A549 treated with Mapracorat at 1 μM for 4 hours (cell line): ENCODE measurements around the gene SLC66A2. TPM values are rescaled to one million over a fixed set of nuclear protein-coding genes. Genes with fewer than 3 reads are reported as not detected.

Source experiments
- total RNA-seq: library from RNA; stranded (reverse); fragments of 200-300 nt; extraction: Qiagen RNA extraction; gene quantifications from 5 replicates; pipeline ENCODE4 v1.2.3, GENCODE V29; 2022

Gene SLC66A2
- 10.8 to 20.5 TPM (median 18.8 TPM) in 5 replicates for total RNA-seq

GRCh38 chr18:79951545-79952455 is at the start of gene SLC66A2:
Gene SLC66A2, minus strand, starts transcription at chr18:79951653. Its CDS starts 727 bp downstream, at chr18:79950926.

GRCh38 chr18:79988451-79989194 is 37.2 kb upstream of the SLC66A2 start, which contains the start of gene TXNL4A:
Gene TXNL4A, minus strand, starts transcription at chr18:79988563. Its CDS starts 171 bp downstream, at chr18:79988392.

GRCh38 chr18:79964330-79965118 is 13.1 kb upstream of the SLC66A2 start, which contains the start of gene HSBP1L1:
Gene HSBP1L1, plus strand, starts transcription at chr18:79964643. Its CDS starts 93 bp downstream, at chr18:79964736.

Other genes starting within 250 kb of the SLC66A2 start
- not detected in 5 replicates for gene KCNG2, start 153.7 kb downstream of the SLC66A2 start, total RNA-seq
- gene HSBP1L1, start 13.0 kb upstream of the SLC66A2 start, total RNA-seq: 10.6 to 14.8 TPM (median 13.1 TPM) in 5 replicates
- 94.8 to 155 TPM (median 143 TPM) in 5 replicates for gene TXNL4A, start 36.9 kb upstream of the SLC66A2 start, total RNA-seq
- gene RBFA, start 82.8 kb upstream of the SLC66A2 start, total RNA-seq: 26.9 to 31.1 TPM (median 30.3 TPM) in 5 replicates
- 10.5 to 11.0 TPM (median 10.9 TPM) in 5 replicates for gene ADNP2, start 157.6 kb upstream of the SLC66A2 start, total RNA-seq